Muscle of leg (tissue), 11 donors: ENCODE results near the gene C12orf57. TPM values are rescaled to one million over a fixed set of nuclear protein-coding genes. Genes with fewer than 3 reads are reported as not detected.

Experiments used
- DNase-seq: peaks from one replicate; pipeline ENCODE4 v3.0.0; 2013
- H3K27ac ChIP-seq: one replicate; pipeline ENCODE4 v1.5.1; 2013; ENCODE audit warnings: mild to moderate bottlenecking, low read length, control low read depth
- H3K27me3 ChIP-seq: one replicate; pipeline ENCODE4 v1.6.1; 2013; ENCODE audit warnings: low read length; ENCODE audit not compliant: control insufficient read depth, insufficient read depth
- H3K36me3 ChIP-seq: one replicate; pipeline ENCODE4 v1.6.1; 2013; ENCODE audit warnings: low read length; ENCODE audit not compliant: control insufficient read depth, insufficient read depth
- H3K4me1 ChIP-seq: one replicate; pipeline ENCODE4 v1.6.1; 2013; ENCODE audit warnings: low read length; ENCODE audit not compliant: control insufficient read depth, insufficient read depth
- H3K4me3 ChIP-seq: one replicate; pipeline ENCODE4 v1.5.1; 2013; ENCODE audit warnings: low read length, control low read depth
- H3K9me3 ChIP-seq: replicated peaks from 2 replicates; pipeline ENCODE4 v1.6.1; 2013; ENCODE audit warnings: low read depth, low read length; ENCODE audit not compliant: control insufficient read depth
- WGBS: methylation state at CpG from one replicate; pipeline ENCODE4 v1.1.5; 2013; ENCODE audit warnings: missing lambda C conversion rate; ENCODE audit not compliant: insufficient coverage; 5-methylcytosine and 5-hydroxymethylcytosine counted together
- polyA plus RNA-seq, 8 donors: library from polyadenylated mRNA; unstranded; fragments of 120-200 nt; gene quantifications; one replicate each; pipeline versions ENCODE4 v1.2.1 to v1.2.3, GENCODE V29; 2013; ENCODE audit warnings: inconsistent platforms in 1 of 8, low replicate concordance in 1 of 8; ENCODE audit not compliant: insufficient read length in 8 of 8, insufficient read depth in 1 of 8
- total RNA-seq: library from RNA; stranded (reverse); fragments of 120-200 nt; gene quantifications from one replicate; pipeline ENCODE4 v1.2.4, GENCODE V29; 2013

Gene C12orf57
- total and polyA plus RNA-seq, 9 donors: 135 to 350 (median 187) TPM

DNA sequence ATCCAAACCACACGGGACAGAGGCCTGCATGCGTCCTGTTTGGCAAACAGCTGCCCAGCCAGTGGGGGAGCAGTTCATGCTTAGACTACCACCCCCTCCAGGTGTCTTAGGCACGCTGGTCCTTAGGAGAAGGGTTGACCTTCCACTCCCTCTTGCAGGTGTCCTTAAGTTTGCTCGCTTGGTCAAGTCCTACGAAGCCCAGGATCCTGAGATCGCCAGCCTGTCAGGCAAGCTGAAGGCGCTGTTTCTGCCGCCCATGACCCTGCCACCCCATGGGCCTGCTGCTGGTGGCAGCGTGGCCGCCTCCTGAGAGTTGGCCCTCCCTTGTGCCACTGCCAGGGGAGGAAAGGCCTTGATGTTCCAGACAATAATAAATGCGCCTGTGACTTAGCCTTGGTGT lies 1.8 kb downstream of the C12orf57 start:
- Histone ChIP-seq H3K27me3 (no peaks in the 10 kb centered on the region), H3K4me3 (no peak overlapping the region), H3K9me3 (no peaks in the 10 kb centered on the region), H3K27ac (no peak overlapping the region), H3K36me3 (peaks cover 23% of the 10 kb centered on the region), H3K4me1 (peaks cover 33% of the 10 kb centered on the region)
- WGBS: 83% methylated on average over 10 of the region's 11 CpGs
- no peak for DNase-seq

DNA sequence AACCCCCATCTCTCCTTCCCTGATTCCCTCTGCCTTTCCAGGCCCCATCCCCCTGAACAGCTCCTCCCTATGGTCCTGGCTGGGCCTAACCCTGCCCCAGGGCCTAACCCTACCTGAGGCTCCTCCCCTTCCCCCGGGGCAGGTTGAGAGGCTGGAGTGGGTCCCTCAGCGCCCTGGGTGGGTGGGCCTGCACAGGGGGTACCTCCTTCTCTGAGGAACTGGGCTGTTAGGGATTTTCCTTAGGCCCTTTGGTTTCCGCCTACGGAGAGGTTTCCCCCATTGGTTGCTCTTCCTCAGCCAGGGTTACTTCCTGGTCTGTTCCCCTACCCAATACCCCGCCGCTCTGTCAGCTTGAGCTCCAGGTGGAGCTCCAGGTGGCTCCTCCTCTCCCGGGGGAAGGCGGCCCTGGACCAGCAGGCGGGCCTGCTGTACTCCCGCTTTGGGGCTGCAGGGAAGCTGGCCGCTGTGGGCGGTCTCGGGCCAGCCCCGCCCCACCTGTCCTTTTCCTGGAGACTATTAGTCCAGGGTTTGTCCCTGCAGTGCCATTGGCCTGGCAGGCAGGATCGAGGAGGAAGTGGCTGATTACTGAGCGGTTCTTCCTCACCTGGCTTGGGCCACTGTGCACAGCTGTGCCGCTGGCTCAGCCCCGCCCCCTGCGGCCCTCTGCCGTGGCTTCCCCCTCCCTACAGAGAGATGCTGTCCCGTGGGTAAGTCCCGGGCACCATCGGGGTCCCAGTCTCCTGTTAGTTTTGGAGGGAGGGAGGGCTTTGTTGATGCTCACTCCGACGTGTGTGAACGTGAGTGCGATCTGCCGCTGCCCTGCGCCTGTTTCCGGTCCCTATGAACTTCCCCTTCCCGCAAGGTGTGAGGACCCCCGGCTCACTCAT lies 2.5 kb downstream of the C12orf57 start:
- Histone ChIP-seq H3K27ac (no peak overlapping the region), H3K9me3 (no peaks in the 10 kb centered on the region), H3K4me1 (peaks cover 33% of the 10 kb centered on the region), H3K27me3 (no peaks in the 10 kb centered on the region), H3K4me3 (no peak overlapping the region), H3K36me3 (peaks cover 17% of the 10 kb centered on the region)
- DNase-seq: no peak
- 30% methylated on average over 21 of the region's 32 CpGs for WGBS

DNA sequence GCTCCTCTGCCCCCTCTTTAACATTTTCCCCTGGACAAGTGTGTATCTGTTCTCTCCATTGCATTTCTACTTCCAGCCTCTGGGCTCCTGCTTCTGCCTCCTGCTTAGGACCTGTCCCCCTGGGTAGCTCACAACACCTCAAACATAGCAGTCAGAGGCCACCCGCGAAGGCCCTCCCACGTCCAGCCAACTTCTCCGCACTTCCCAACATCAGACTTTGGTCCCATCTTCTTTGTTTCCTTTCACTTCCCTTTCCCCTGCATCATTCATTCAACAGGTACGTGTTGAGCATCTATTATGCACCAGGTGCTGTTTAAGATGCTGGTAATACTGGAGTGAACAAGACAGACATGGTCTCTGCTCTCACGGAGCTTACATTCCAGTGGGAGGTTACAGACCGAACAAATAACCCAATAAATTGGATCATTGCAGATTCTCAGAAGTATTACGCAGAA lies 3.1 kb downstream of the C12orf57 start:
- Histone ChIP-seq H3K36me3 (peaks cover 11% of the 10 kb centered on the region), H3K9me3 (no peaks in the 10 kb centered on the region), H3K4me3 (no peak overlapping the region), H3K27me3 (no peaks in the 10 kb centered on the region), H3K27ac (no peak overlapping the region), H3K4me1 (peaks cover 33% of the 10 kb centered on the region)
- DNase-seq: no peak
- 81% methylated on average over 3 of the region's 8 CpGs for WGBS

DNA sequence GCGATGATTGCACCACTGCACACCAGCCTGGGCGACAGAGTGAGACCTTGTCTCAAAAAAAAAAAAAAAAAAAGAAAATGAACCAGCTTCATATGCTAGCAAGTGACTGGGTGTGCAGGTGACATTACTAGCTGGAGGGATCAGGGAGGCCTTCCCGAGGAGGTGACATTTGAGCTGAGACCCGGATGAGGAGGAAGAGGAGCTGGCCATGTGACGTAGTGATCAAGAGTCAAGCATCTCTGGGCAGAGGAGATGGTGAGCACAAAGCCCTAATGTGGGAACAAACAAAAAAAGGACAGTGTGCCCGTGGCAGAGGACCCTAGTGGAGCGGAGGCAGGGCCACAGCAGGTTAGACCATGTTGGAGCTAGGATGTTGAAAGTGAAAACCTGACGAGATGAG lies 3.8 kb downstream of the C12orf57 start:
- Histone ChIP-seq H3K36me3 (peaks cover 11% of the 10 kb centered on the region), H3K27ac (no peak overlapping the region), H3K9me3 (no peaks in the 10 kb centered on the region), H3K4me1 (peaks cover 34% of the 10 kb centered on the region), H3K27me3 (no peaks in the 10 kb centered on the region), H3K4me3 (no peak overlapping the region)
- no peak for DNase-seq
- 85% methylated on average over 7 of the region's 8 CpGs for WGBS

DNA sequence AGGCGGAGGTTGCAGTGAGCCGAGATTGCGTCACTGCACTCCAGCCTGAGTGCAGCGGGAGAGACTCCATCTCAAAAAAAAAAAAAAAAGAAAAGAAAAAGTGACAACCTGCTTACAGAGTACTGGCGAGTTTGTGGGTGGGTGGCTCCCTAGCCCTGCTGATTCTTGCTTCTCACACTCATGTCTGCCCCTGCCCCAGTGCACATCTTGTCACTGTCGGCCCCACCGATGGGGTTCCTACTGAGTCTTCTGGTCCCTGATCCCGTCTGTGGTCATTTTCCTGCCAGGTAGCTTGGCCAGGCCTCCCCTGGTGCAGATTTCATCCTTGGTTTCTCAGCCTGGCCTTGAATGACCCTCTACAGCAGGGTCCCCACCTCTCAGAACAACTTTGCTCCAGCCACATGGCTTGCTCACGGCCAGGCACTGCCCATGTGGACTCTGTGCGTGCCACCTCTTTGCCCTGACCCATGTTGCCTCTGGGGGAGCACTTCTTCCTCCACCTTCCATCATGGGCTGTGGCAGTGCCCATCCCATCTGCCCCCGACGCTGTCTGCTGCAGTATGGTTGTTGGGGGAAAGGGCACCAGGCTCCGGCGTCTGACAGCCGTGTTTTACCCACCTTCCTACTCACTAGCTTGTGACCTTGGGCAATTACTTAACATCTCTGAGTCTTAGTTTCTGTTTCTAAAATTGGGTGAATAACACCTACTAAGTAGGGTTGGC lies 5.2 kb downstream of the C12orf57 start:
- peaks cover 1% of the 10 kb centered on the region for H3K27me3 ChIP-seq
- H3K27ac ChIP-seq: no peak overlapping the region
- H3K4me1 ChIP-seq: peaks cover 41% of the 10 kb centered on the region
- 63% methylated on average over 5 of the region's 15 CpGs for WGBS
- H3K4me3 ChIP-seq: no peak overlapping the region
- H3K36me3 ChIP-seq: peaks cover 11% of the 10 kb centered on the region
- DNase-seq: no peak
- H3K9me3 ChIP-seq: no peaks in the 10 kb centered on the region

DNA sequence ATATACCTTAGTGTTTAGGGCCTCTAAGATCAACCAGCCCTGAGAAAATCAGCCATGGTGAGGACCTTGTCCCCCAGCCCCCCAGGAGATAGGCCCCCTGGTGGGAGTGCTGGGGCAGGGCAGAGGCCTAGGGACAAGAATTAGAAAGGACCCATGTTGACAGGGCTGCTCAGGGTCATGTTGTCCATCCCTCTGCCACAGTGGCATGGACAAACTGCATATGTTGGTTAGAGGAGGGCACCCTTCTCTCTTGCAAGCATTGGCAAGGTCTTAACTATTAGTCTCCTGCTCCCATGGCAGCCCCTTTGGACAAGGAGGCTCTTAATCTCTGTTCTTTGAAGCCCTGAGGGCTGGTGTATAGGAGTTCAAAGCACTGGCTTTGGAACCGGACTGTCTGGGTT lies 6.6 kb downstream of the C12orf57 start:
- peaks cover 38% of the 10 kb centered on the region for H3K4me1 ChIP-seq
- WGBS: 36% methylated on average over 1 of the region's 1 CpG
- H3K27me3 ChIP-seq: peaks cover 2% of the 10 kb centered on the region
- no peaks in the 10 kb centered on the region for H3K9me3 ChIP-seq
- H3K27ac ChIP-seq: no peak overlapping the region
- no peak for DNase-seq
- peaks cover 10% of the 10 kb centered on the region for H3K36me3 ChIP-seq
- no peak overlapping the region for H3K4me3 ChIP-seq

DNA sequence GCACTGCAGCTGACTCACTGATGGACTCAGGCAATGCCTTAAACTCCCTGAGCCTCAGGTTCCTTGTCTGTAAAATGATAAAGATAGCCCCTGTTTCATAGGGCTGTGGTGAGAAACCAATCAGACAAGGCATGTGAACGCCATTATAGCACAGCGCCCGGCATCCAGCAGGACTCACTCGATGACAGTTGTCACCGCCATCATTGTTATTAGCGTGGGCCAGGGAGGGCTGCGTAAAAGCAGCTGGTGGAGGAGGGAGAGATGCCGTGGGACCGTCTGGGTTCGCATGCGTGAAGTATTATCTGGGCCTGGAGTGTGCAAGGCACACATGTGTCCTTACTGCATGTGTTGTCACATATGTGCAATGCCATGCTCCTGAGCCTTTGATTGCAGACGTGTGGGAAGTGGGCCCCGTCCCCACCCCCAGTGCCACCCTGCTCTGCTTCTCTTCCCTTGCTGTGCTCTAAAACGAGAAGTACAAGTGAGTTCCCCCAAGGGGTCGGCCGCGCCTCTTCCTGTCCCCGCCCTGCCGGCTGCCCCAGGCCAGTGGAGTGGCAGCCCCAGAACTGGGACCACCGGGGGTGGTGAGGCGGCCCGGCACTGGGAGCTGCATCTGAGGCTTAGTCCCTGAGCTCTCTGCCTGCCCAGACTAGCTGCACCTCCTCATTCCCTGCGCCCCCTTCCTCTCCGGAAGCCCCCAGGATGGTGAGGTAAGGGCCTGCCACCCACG lies 7.2 kb downstream of the C12orf57 start, which contains the start of gene PTPN6:
Gene PTPN6, plus strand, starts transcription at position 546 of the 730 bp plus-strand sequence. Its CDS starts 157 bp downstream, at position 703.
- Histone ChIP-seq H3K27me3 (peaks cover 2% of the 10 kb centered on the region), H3K36me3 (peaks cover 5% of the 10 kb centered on the region), H3K4me1 (peaks cover 33% of the 10 kb centered on the region), H3K27ac (peak within 1 kb of the TSS; percentile 77), H3K4me3 (peak within 1 kb of the TSS; percentile 41), H3K9me3 (no peaks in the 10 kb centered on the region)
- 66% methylated on average over 25 of the region's 25 CpGs for WGBS
- peak; percentile 62 for DNase-seq

DNA sequence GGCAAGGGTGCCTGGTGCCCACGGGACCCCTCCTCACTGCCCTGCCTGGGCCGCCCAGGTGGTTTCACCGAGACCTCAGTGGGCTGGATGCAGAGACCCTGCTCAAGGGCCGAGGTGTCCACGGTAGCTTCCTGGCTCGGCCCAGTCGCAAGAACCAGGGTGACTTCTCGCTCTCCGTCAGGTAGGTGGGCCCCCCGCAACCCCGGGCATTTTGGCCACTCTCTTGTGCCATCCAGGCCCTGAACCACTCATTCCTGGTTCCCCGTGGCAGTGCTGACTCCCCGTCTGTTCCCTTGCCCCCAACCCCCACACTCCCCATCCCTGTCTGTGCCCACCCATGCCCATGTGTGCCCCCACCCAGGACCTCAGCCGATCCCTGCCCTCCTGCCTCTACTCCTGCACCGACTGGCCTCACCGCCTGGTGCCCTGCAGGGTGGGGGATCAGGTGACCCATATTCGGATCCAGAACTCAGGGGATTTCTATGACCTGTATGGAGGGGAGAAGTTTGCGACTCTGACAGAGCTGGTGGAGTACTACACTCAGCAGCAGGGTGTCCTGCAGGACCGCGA lies 7.8 kb downstream of the C12orf57 start:
- H3K27ac ChIP-seq: peak overlapping the region; percentile 47
- 81% methylated on average over 16 of the region's 20 CpGs for WGBS
- H3K4me3 ChIP-seq: peak overlapping the region; percentile 41
- peaks cover 2% of the 10 kb centered on the region for H3K27me3 ChIP-seq
- H3K36me3 ChIP-seq: peaks cover 3% of the 10 kb centered on the region
- no peaks in the 10 kb centered on the region for H3K9me3 ChIP-seq
- peaks cover 31% of the 10 kb centered on the region for H3K4me1 ChIP-seq
- no peak for DNase-seq

DNA sequence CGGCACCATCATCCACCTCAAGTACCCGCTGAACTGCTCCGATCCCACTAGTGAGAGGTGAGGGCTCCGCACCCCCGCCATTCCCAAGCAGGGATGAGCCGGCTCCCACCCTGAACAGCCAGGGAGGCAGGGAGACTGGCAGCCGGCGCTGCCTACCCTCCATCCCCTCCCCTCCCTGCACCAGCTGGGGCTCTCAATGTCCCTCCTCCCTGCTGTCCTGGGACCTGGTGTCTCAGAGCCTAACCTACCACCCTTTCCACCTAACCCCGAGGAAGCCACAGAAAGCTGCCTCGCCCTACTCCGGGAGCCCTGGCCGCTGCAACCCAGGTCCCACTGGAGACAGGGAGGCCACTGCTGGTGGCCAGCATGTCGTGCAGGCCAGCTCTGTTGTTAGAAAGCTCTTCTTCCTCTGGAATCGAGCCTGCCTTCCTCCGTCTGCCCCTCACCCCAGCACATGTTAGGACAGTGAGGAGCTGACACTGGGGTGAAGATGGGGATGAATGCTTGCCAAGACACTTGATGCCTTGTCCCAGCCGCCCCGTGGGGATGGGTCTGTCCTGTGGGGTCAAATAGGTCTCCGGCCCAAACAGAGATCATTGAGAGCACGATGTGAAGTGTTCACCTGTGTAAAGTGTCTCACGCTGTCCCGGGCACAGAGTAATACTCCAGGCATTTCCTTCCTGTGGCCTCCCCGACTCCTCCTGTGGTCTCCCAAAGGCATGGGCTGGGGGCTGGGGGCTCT lies 8.5 kb downstream of the C12orf57 start:
- Histone ChIP-seq H3K27ac (peak overlapping the region; percentile 77), H3K27me3 (peaks cover 2% of the 10 kb centered on the region), H3K9me3 (no peaks in the 10 kb centered on the region), H3K36me3 (no peaks in the 10 kb centered on the region), H3K4me3 (peak overlapping the region; percentile 41), H3K4me1 (peaks cover 28% of the 10 kb centered on the region)
- whole genome bisulfite sequencing: 51% methylated on average over 11 of the region's 22 CpGs
- DNase-seq: no peak
